ENCODE data around the gene PSMD2. TPM values are rescaled to one million over a fixed set of nuclear protein-coding genes. Genes with fewer than 3 reads are reported as not detected.

The PSMD2 gene
- total and polyA plus RNA-seq, 11 donors: 82.3 to 443 (median 232) TPM

- no peak for TF ChIP-seq POLR2A (IDR thresholded peaks at IDR 0.05)
- TF ChIP-seq, protein P1, sequence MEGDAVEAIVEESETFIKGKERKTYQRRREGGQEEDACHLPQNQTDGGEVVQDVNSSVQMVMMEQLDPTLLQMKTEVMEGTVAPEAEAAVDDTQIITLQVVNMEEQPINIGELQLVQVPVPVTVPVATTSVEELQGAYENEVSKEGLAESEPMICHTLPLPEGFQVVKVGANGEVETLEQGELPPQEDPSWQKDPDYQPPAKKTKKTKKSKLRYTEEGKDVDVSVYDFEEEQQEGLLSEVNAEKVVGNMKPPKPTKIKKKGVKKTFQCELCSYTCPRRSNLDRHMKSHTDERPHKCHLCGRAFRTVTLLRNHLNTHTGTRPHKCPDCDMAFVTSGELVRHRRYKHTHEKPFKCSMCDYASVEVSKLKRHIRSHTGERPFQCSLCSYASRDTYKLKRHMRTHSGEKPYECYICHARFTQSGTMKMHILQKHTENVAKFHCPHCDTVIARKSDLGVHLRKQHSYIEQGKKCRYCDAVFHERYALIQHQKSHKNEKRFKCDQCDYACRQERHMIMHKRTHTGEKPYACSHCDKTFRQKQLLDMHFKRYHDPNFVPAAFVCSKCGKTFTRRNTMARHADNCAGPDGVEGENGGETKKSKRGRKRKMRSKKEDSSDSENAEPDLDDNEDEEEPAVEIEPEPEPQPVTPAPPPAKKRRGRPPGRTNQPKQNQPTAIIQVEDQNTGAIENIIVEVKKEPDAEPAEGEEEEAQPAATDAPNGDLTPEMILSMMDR (IDR thresholded peaks at IDR 0.05): no peak
- intact Hi-C loops (cut with DNase I): no loop called here
- Histone ChIP-seq H3K4me1 (peaks cover 0 to 4% (median 0%) of the 10 kb centered on the region in 12 donors), H3K9me3 (no peaks in the 10 kb centered on the region), H3K36me3 (peaks cover 0 to 20% (median 2%) of the 10 kb centered on the region in 9 donors), H3K4me3 (no peak overlapping the region), H3K27me3 (no peaks in the 10 kb centered on the region), H3K27ac (no peak overlapping the region)
- WGBS, 4 donors: 87 to 98% (median 89%) methylated on average over 7 to 11 of the region's 11 CpGs
- ATAC-seq: no peak
- no peak for DNase-seq
Observed at GRCh38 chr3:184352897-184353545, 54.0 kb downstream of the PSMD2 start.

DNA sequence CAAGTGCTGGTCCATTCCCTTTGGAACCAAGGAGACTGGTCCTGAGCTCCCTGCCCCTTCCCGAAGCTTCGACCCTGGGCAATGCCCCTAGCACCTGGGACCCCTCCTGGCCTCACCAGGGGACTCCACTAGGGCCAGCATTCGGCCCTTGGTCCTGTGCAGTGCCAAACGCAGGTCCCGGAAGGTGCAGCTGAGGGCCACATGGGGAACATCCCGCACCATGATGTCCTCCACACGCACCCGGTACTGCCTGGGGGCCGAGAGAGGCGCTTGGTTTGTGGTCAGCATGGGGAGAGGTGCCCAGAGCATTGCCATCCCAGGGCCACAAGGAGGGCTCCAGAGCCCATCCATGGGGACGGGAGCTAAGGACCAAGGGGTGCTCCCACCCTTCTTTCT is 54.5 kb downstream of the PSMD2 start:
- Histone ChIP-seq H3K36me3 (peaks cover 0 to 20% (median 2%) of the 10 kb centered on the region in 9 donors), H3K4me3 (no peak overlapping the region), H3K27me3 (no peaks in the 10 kb centered on the region), H3K9me3 (no peaks in the 10 kb centered on the region), H3K27ac (no peak overlapping the region), H3K4me1 (peaks cover 0 to 4% (median 0%) of the 10 kb centered on the region in 12 donors)
- intact Hi-C loops (cut with DNase I): no loop called here
- TF ChIP-seq, protein P1 (IDR thresholded peaks at IDR 0.05): no peak
- no peak for TF ChIP-seq POLR2A (IDR thresholded peaks at IDR 0.05)
- no peak for DNase-seq
- ATAC-seq: peak in 1 of 4 donors; percentile 2
- WGBS, 4 donors: 95 to 100% (median 98%) methylated on average over 3 to 11 of the region's 11 CpGs

DNA sequence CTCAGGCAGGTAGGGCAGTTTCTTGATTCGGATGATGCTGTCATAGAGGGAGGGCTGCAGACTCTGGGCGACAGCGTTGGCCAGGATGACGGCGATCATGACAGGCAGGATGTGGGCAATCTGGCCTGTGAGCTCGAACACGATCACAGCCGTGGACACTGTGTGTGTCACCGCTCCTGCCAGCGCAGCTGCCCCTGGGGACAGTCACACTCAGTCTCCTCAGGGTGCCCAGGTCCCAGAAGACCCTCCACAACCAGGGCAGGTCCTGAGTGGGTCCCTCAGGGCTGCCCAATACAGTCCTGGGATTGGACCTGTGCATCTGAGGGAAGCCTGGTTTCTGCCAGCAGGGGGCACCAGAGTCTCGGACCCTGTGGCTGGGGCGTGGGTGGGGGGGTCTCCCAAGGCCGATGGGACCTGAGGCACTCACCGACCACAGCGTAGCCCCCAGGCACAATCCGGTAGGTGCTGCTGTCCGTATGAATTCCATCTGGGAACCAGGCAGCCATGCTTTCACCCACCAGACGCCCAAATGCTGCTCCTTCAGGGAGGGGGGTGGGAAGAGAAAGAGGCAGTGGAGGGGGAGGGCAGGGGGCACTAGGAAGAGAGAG is 55.2 kb downstream of the PSMD2 start:
- WGBS, 4 donors: 19 to 73% (median 55%) methylated on average over 8 to 18 of the region's 18 CpGs

DNA sequence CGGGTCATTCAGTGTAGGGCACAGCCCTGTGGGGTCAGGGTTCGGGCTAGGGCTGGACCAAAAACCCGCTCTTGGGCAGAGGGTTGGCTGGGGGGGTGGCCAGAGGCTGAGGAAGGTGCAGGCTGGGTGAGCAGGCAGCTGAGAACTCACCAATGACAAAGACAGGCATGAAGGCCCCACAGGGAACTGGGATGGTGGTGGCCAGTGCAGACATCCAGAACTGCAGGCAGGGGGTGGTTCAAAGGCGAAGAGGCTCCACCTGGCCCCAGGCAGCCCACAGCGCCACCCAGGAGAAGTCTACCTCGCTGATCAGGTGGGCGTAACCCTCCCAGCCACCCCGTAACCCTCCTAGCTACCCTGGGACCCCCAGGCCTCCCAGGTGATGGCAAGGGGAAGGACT is 55.7 kb downstream of the PSMD2 start:
- no peak for ATAC-seq
- Histone ChIP-seq H3K36me3 (peaks cover 0 to 20% (median 2%) of the 10 kb centered on the region in 9 donors), H3K9me3 (no peaks in the 10 kb centered on the region), H3K4me1 (peaks cover 0 to 8% (median 0%) of the 10 kb centered on the region in 12 donors), H3K27ac (no peak overlapping the region), H3K27me3 (no peaks in the 10 kb centered on the region), H3K4me3 (no peak overlapping the region)
- no peak for DNase-seq
- intact Hi-C loops (cut with DNase I): loop anchor here in 1 of 10 donors (5.0 kb wide), 1 partner anchor 47 kb away; no protein-coding TSS in a partner anchor
- WGBS, 4 donors: 74 to 84% (median 83%) methylated on average over 4 to 8 of the region's 8 CpGs
- no peak for TF ChIP-seq POLR2A (IDR thresholded peaks at IDR 0.05)
- TF ChIP-seq, protein P1 (IDR thresholded peaks at IDR 0.05): no peak

More for the DNA sequence above, 55.2 kb downstream of the PSMD2 start:
- intact Hi-C loops (cut with DNase I): no loop called here
- peaks cover 0 to 4% (median 0%) of the 10 kb centered on the region in 12 donors for H3K4me1 ChIP-seq
- peak in 2 of 5 donors; percentile 50 to 57 for DNase-seq
- ATAC-seq: peak in 3 of 4 donors; percentile 17 to 41 (median 26)
- peaks cover 0 to 20% (median 2%) of the 10 kb centered on the region in 9 donors for H3K36me3 ChIP-seq
- TF ChIP-seq, protein P1 (IDR thresholded peaks at IDR 0.05): peak; percentile 55 to 75 (median 66)
- TF ChIP-seq POLR2A (IDR thresholded peaks at IDR 0.05): no peak
- no peak overlapping the region for H3K4me3 ChIP-seq
- no peaks in the 10 kb centered on the region for H3K27me3 ChIP-seq
- no peak overlapping the region for H3K27ac ChIP-seq
- H3K9me3 ChIP-seq: no peaks in the 10 kb centered on the region

Measured in heart left ventricle (tissue), 16 donors.